ENCODE data around the gene ZSWIM6.

ZSWIM6 gene

DNA sequence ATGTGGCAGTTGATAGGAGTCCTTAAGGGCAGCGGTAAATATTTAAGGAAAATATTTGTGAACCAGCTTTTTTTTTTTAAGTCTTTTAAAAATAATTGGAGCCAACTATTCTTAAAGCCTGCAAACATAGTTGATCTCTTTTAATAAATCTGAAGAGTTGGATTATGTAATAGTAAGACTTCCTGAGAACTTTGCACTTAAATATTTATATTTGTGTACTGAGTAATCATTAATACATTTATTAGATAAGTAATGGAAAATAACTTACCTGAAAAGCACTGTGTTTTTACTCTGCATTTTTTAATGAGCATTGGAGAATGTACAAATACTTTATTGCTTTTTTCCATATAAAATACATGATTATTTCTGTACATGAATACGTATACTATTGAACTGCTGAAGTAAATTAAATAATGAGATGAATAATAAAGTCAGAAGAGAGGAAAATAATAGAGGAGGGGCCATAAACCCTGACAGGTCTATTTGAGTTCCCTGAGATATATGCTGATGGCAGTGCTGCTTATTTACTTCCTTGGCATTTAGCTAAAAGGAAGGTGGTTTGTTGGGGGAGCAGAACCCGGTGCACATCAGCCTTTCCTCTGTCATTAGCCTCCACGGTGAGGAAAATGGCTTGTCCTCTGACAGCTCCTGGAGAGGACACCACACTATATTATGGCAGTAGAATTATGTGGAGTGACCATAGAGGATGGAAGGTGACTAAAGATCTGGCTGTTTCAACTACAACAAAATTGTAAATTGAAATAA, 148.0 kb downstream of the ZSWIM6 start:
- DNase-seq (ENCODE audit: low read depth in 2 of 2): no peak

DNA sequence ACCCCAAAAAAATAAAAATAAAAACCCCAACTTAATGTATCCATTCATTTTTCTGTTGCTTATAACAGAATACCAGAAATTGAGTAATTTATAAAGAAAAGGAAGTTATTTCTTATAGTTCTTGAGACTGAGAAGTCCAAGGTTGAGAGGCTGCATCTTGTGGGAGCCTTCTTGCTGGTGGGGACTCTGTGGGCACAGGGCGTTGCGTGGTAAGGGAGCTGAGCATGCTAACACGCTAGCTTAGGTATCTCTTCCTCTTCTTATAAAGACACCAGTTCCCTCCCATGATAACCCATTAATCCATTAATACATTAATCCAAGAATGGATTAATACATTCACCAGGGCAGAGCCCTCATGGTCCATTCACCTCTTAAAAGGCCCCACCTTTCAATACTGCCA, 150.9 kb downstream of the ZSWIM6 start:
- DNase-seq (ENCODE audit: low read depth in 2 of 2): no peak

DNA sequence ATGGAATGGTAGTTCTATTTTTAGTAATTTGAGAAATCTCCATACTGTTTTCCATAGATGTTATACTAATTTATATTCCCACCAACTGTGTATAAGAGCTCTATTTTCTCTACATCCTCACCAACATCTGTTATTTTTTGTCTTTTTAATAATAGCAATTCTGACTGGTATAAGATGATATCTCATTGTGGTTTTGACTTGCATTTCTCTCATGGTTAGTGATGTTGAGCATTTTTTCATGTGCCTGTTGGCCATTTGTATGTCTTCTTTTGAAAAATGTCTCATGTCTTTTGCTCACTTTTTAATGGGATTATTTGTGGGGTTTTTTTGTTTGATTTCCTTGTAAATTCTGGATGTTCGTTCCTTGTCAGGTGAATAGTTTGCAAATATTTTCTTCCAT, 154.4 kb downstream of the ZSWIM6 start:
- no peak for DNase-seq (ENCODE audit: low read depth in 2 of 2)

DNA sequence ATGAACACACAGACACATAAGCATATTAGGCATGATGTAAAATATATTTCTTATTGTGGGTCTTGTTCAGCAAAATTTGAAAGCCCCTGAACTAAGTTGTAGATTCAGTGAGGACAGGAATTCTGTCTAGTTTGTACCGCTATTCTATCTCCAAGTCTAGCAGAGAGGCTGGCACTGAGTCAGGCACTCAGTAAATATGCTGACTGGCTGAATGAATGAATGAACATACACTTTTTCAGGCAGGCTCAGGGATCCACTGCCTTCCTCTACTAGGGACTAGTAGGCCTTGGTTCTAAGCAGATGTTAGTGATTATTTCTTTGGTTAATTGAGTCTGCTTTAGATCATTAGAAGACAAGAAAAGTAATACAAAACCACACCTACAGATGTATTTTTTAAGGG, 157.5 kb downstream of the ZSWIM6 start:
- no peak for DNase-seq (ENCODE audit: low read depth in 2 of 2)

DNA sequence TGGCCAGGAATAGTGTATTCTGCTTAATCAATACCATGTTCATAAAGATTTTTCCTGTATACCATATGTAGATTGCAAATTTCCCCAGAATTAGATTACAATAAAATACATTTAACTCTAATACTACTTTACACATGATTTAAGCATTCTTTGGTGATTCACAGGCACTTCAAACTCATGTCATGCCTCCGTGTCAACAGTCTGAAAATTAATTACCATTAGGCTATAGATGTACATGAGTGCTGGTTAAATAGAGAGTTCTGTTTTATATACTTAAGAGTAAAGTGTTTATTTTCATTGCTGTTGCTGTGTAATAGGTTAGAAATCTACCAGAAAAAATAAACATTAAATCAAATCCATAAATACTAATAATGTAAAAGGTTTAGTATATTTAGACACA, 159.8 kb downstream of the ZSWIM6 start:
- peak; percentile 35 to 52 for DNase-seq (ENCODE audit: low read depth in 2 of 2)

DNA sequence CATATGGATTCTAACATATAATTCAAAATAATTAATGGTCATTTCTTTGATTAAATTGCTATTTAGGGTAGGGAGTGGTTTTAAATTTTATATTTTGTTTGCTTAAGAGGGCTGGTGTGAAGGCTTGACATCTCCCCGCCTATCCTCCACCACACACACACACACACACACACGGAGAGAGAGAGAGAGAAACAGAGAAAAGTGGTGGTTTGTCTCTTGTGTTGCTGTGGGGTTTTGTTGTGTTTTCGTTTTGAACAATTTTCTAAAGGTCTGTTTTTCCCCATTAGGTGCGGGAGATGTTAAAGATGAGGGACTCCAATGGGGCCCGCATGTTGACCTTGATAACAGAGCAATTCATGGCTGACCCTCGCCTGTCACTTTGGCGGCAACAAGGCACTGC, 161.9 kb downstream of the ZSWIM6 start:
- DNase-seq (ENCODE audit: low read depth in 2 of 2): no peak

DNA sequence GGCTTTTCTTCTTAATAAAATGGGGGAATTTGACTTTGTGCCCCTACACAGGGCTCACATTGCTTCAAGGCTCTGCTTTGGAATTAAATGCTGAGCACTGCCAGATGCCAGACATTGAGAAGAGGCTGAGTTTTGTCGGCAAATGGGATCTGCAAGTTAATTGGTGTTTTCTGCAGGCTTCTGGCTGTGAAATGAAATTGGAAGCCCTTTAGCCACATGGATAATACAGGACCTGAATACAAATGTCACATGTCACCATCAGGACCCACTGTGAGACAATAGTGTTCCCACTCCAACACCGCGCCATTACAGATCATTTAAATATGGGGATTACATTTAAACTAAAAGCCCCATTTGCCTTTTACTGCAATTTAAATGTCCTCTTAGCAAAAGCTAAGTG, 164.4 kb downstream of the ZSWIM6 start:
- DNase-seq (ENCODE audit: low read depth in 2 of 2): no peak

DNA sequence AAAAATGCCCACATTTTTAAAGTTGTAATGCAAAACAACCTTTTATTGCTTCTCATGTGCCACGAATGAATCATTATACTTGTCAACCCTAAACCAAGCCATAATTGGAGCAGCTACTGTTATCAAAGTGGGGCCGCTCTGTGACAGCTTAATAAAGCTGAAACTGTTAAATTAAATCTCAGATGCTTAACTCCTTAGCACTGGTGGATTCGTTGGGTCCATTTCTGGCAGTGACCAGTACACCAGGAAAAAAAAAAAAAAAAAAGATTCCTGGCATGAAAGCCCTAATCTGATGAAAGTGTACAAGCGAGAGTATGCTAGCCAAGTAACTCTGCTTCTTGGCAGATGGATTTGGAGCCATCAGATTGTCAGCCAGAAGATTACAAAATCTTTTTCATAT, 164.8 kb downstream of the ZSWIM6 start:
- DNase-seq (ENCODE audit: low read depth in 2 of 2): no peak

DNA sequence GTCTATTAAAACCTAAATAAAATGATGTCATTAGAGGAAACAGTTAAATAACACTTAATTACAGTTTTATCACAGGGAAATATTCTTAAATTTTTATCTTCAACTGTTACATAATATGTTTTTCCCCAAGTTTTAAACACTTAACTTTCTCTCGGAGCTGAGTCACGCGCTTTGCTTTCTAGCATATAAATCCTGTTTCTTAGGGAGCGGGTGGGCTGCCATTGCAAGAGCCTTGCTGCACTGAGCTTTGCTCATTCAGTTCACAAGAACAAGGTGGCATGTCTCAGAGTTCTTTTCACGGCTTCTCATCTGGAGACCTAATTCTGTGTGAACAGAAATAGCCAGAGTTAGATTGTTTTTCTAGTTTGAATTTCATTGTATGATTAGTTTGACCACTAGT, 166.1 kb downstream of the ZSWIM6 start:
- no peak for DNase-seq (ENCODE audit: low read depth in 2 of 2)

DNA sequence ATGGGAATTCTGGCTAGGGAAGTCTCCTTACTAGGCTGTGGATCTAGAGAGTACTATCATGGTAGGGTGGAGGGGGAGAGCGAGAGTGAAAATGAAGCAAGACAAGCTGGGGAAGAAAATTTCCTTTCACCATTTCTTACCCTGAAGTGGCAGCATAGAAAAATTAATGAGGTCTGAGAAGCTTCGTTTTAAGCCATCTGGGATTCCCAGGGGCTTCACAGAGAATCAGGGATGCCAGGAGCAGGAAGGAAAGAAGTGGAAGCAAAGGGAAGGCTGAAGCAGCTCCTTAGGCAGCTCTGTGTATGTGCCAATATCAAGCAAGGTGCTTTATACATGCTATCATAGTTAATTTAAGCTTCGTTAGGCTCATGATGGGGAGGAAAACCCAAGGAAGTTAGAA, 169.9 kb downstream of the ZSWIM6 start:
- no peak for DNase-seq (ENCODE audit: low read depth in 2 of 2)

DNA sequence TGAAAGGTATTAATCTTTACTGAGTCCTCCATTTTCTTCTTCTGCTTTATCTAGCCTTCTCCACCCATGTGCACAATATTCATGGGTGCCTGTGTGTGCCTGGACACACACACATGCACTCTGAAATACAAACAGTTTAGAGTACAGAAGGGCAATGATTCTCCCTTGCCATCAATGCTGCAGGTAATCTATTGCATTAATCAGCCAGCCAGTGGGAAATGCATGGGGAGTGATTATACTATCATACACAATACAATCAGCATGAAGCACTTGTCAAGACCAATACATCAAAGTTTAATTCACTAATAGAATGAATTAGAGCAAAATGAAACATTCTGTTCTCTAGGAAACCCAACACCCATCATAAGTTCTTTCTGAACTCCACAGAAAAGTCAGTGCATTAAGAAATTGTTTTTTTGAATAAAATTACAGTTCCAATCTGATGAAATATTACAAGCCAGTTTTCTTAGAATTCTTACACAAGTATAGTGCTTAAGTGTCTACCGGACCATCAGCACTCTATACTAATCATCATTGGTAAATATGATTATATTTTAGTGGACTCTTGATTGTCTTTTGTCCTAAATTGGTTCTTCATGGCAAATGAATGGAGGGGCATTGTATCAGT, 172.2 kb downstream of the ZSWIM6 start:
- DNase-seq (ENCODE audit: low read depth in 2 of 2): no peak

DNA sequence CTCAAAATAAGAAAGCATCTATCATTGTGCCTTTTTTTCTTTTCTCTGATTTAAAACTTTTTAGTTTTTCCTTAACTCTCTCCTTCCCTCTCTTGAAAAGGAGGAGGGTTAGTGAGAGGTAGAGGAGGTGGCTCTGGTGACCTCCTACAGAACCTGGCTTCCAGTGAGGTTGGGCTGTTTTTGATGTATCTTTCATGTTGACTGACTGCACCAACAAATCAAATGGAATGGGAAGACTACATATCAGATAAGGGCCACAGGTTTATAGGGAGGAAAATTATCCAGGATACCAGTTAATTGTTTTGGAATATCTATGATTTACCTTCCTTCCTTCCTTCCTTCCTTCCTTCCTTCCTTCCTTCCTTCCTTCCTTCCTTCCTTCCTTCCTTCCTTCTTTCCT, 173.2 kb downstream of the ZSWIM6 start:
- DNase-seq (ENCODE audit: low read depth in 2 of 2): no peak

DNA sequence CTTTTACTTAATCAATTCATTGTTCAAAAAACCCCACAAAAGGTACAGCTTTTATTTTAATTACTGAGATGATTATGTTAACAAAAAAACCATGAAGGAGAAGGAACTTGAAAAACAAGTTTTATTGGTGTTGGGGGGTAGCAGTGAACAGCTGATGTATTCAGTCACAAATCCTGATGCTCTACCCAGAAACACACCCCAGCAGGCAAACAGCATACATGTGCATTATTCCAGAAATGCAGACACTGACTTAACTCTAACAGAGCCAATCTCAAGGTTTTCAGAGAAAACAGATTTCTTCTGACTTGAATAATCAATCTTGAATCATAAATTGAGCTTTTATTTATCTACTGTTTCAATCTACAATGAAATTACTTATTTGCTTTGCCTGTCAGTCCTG, 175.2 kb downstream of the ZSWIM6 start:
- no peak for DNase-seq (ENCODE audit: low read depth in 2 of 2)

DNA sequence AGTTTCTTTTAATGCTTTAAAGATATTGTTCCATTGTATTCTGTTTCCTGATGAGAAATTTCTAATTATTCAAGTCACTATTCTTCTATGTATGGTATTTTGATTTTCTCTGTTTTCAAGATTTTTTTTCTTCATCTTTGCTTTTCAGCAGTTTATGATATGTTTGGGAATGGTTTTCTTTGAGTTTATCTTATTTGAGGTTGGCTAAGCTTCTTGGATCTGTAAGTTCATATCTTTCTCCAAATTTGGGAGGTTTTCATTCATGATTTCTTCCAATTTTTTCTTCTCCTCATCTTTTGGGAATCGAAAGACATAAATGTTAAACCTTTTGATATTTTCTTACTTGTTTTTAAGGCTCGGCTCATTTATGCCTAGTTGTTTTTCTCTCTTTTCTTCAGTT, 184.9 kb downstream of the ZSWIM6 start:
- DNase-seq (ENCODE audit: low read depth in 2 of 2): no peak

DNA sequence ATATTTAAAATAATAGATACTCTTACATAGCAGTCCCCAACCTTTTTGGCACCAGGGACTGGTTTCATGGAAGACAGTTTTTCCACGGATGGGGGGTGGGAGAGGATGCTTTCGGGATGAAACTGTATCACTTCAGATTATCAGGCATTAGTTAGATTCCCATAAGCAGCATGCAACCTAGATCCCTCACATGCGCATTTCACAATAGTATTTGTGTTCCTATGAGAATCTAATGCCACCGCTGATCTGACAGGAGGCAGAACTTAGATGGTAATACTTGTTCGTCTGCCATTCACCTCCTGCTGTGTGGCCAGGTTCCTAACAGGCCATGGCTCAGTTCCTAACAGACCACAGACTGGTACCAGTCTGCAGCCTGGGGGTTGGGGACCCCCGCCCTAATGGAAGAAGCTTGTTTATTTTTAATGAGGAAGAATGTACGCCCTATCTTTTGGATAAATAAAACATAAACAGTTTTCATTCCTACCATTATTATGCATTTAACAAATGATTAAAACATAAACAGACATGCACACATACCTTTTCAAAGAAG, 187.7 kb downstream of the ZSWIM6 start:
- no peak for DNase-seq (ENCODE audit: low read depth in 2 of 2)

DNA sequence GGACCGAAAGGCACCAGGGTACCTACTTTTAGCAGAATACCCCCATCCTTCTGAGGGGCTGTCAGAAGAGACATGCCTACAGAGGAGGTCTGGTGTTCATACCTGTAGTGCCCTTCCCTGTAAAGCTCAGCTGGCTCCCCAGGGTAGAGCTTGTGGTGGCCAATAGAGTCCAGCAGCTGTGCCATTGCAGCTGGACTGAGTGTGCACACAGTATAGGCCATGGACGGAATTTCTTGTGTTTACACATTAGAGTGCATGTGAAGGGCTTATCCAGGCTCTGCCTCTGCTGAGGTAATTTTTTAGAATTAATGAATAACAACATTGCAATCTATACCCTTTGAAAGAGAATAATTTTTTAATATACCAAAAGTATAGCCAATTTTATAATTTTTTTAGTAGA, 191.0 kb downstream of the ZSWIM6 start:
- no peak for DNase-seq (ENCODE audit: low read depth in 2 of 2)

DNA sequence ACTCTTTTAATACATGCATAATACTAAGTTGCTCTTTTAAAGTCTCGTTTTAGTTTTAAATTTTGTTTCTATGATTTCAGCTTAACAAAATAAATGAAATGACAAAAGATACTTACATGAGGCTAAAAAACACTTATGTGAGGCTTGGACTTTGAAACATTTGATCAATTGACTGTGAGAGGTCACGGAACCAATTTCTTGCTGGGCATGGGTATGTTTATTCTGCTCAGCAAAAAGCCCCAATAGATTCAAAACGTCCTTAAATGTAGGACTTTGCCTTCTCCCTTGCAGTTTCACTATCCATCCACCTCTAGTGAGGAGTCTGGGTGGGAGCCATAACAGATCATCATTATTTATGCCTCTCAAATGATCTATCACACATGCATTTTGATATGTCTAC, 191.9 kb downstream of the ZSWIM6 start:
- no peak for DNase-seq (ENCODE audit: low read depth in 2 of 2)

DNA sequence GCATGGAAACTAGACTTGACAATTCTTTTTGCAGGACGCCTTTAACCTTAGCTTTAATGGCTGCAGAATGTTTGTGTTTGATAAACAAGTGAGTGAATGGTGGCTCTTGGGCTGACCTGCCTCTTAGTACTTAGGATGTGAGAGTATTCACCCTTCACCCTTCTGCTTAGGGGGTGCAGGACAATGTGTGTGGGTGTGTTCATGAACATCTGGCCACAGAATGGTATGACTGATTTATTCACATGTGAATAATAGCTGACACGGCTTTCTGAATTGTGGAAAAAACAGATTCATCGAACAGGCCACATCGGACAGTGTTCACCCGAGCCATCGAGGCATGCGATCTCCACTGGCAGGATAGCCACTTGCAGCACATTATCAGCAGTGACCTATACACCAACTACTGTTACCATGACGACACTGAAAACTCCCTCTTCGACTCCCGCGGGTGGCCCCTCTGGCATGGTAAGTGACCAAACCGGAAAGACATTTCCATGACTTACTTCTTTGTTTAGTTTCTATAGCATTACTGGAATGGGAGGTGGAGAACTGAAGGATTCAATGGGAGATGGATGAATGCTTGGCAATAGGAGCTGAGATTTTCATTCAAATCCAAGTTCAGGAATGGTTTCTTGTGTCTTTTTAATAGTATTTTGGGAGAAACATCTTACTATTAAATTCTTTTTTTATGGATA, 193.6 kb downstream of the ZSWIM6 start:
- no peak for DNase-seq (ENCODE audit: low read depth in 2 of 2)

DNA sequence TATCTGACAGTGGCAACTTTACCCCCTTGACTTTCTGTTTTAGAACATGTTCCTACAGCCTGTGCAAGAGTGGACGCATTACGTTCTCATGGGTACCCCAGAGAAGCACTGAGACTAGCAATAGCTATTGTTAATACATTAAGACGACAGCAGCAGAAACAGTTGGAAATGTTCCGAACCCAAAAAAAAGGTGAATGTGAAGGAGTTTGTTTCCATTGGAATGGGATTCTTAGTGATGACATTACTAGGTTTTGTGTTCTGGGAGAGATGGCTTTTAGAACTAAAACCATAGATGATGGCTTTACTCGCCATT, 194.1 kb downstream of the ZSWIM6 start:
- no peak for DNase-seq (ENCODE audit: low read depth in 2 of 2)

DNA sequence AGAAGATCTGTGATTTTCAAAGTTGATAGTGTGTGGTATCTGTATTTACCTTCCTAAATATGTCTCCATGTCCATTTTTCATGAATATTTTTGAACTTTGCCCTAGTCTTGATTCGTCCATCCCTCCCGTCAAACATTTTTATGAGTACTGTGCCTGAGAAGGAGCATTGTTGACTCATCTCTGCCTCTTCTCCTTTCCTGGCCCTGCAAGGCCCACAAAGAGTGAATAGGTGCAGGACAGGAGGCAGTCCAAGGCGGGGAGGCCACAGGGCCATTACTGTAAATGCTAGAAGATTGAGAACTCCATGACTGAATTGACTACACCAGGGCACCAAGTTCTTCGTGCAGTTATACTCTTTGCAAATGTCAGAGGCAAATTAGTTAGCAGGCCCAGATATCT, 200.9 kb downstream of the ZSWIM6 start:
- DNase-seq (ENCODE audit: low read depth in 2 of 2): no peak

DNA sequence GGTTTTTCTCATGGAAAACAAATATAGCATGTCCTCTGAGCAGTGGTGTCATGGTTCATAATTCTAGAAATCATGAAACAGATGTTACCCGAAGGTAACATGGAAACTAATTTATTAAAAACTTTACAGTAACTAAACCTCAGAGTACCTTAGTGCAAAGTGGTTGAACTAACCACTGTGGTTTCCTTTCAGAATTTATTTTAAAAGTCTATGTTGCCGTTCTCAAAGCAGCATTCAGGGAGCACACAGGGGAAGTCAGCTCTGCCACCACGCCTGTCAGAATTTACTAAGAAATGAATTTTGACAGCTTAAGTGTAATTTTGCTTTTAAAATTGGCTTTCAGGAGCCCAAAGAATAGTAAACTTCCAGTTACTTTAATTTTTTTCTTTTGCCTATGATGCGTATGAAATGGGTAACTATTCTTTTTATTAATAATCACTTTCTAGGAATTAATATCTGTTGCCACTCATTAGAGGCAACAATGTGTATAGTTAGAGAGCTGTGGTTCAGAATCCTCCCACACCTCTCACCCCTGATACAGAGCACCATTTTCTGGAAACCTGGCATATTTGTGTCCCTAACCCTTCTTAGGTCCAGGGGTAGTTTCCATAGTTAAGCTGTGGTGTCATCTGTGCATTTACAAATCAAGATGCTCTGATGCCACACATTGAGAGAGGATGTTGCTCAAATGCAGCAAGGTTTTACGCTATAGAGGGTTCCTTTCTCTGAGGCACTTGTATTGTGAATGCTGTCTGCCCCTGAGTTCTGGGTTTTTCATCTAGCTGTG, 202.6 kb downstream of the ZSWIM6 start:
- DNase-seq (ENCODE audit: low read depth in 2 of 2): no peak

DNA sequence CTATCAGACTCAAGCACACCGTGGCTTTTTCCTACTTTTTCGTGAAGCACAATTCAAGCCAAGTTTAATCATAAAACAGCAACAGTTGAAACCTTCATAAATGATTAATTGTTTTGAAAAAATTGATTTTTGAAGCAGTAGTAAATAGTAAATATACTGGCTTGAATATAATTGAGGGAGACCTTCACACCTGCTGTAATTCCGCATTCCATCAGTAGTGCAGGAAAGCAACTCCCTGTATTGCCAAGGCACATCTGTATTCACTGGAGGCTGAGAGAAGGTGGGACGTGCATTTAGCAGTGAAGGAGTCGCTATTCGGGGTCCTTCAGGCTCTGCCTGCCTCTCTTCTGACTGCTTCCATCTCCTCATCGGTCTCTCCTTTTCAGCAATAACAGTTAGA, 203.8 kb downstream of the ZSWIM6 start:
- no peak for DNase-seq (ENCODE audit: low read depth in 2 of 2)

Data from fibroblast of skin of left biceps (primary cell).